GM23338 (cell line): ENCODE data around the gene MT1HL1. TPM values are rescaled to one million over a fixed set of nuclear protein-coding genes. Genes with fewer than 3 reads are reported as not detected.
"Not testable (repeated sequence)": the region's sequence is repeated elsewhere in the genome, so short reads cannot be mapped to it uniquely, and the experiment has no call there.

Experiments used
- ATAC-seq: fragments of 200-7000 bp; cut with Tn5 transposase; 3 replicates; pipeline ENCODE4 v1.9.1; 2020
- DNase-seq: peaks from one replicate; pipeline ENCODE4 v3.0.0-alpha.2; 2015; ENCODE audit warnings: low spot score
- H2AFZ ChIP-seq: fragments of 200-600 bp; sonication (generic); 2 replicates; pipeline ENCODE4 v1.8.0; 2016; ENCODE audit warnings: antibody characterized with exemption, mild to moderate bottlenecking, moderate library complexity
- H3F3A ChIP-seq: fragments of 200-600 bp; sonication (generic); replicated peaks from 2 replicates; pipeline ENCODE4 v1.8.0; 2017; ENCODE audit warnings: antibody characterized with exemption, mixed run types, low read depth
- H3K27ac ChIP-seq: fragments of 200-600 bp; sonication (generic); 2 replicates; pipeline ENCODE4 v1.6.1; 2016; ENCODE audit warnings: low read depth
- H3K27me3 ChIP-seq: fragments of 200-600 bp; sonication (generic); 2 replicates; pipeline ENCODE4 v1.8.0; 2016; ENCODE audit warnings: mild to moderate bottlenecking, mixed run types, moderate library complexity; ENCODE audit not compliant: insufficient read depth
- H3K36me3 ChIP-seq: fragments of 200-600 bp; sonication (generic); 2 replicates; pipeline ENCODE4 v1.8.0; 2016; ENCODE audit warnings: mild to moderate bottlenecking; ENCODE audit not compliant: insufficient read depth
- H3K4me1 ChIP-seq: fragments of 200-600 bp; sonication (generic); 2 replicates; pipeline ENCODE4 v1.8.0; 2016; ENCODE audit warnings: mild to moderate bottlenecking, moderate library complexity; ENCODE audit not compliant: insufficient read depth
- H3K4me2 ChIP-seq: fragments of 200-600 bp; sonication (generic); 2 replicates; pipeline ENCODE4 v1.7.1; 2017; ENCODE audit warnings: mixed run types
- H3K4me3 ChIP-seq: fragments of 200-600 bp; sonication (generic); 2 replicates; pipeline ENCODE4 v1.6.1; 2016; ENCODE audit warnings: mixed run types
- H3K79me2 ChIP-seq: fragments of 200-600 bp; sonication (generic); replicated peaks from 2 replicates; pipeline ENCODE4 v1.8.0; 2017; ENCODE audit warnings: mild to moderate bottlenecking; ENCODE audit not compliant: insufficient read depth
- H3K9me2 ChIP-seq: fragments of 200-600 bp; sonication (generic); 2 replicates; pipeline ENCODE4 v1.8.0; 2017; ENCODE audit not compliant: insufficient read depth
- H4K20me1 ChIP-seq: fragments of 200-600 bp; sonication (generic); replicated peaks from 2 replicates; pipeline ENCODE4 v1.8.0; 2017; ENCODE audit warnings: mild to moderate bottlenecking; ENCODE audit not compliant: insufficient read depth
- H3K27ac Mint-ChIP-seq: 2 replicates; pipeline ENCODE4 v1.8.0; 2020; ENCODE audit warnings: inconsistent platforms, mild to moderate bottlenecking, moderate library complexity, mixed read lengths
- H3K27me3 Mint-ChIP-seq: 3 replicates; pipeline ENCODE4 v1.8.0; 2022; ENCODE audit warnings: low read depth, mild to moderate bottlenecking, moderate library complexity, mixed read lengths, inconsistent platforms; ENCODE audit not compliant: insufficient read depth, poor library complexity
- H3K36me3 Mint-ChIP-seq: 3 replicates; pipeline ENCODE4 v1.8.0; 2021; ENCODE audit warnings: low read depth, mild to moderate bottlenecking, inconsistent platforms, moderate library complexity, mixed read lengths
- H3K4me1 Mint-ChIP-seq: 3 replicates; pipeline ENCODE4 v1.8.0; 2020; ENCODE audit warnings: mild to moderate bottlenecking, inconsistent platforms, mixed read lengths
- H3K4me3 Mint-ChIP-seq: 3 replicates; pipeline ENCODE4 v1.8.0; 2021; ENCODE audit warnings: moderate library complexity, mild to moderate bottlenecking, inconsistent platforms, mixed read lengths
- H3K9me3 Mint-ChIP-seq: 3 replicates; pipeline ENCODE4 v1.8.0; 2020; ENCODE audit warnings: moderate library complexity, mild to moderate bottlenecking, inconsistent platforms, mixed read lengths
- CTCF ChIP-seq, 2 experiments: fragments of 200-600 bp in 1 of 2; sonication (generic) in 1 of 2; conservative IDR thresholded peaks; 2 replicates each; pipeline versions ENCODE4 v1.5.1 to v1.6.1; 2016 to 2017; ENCODE audit warnings: antibody characterized with exemption in 2 of 2, low read depth in 2 of 2, mild to moderate bottlenecking in 2 of 2, moderate library complexity in 1 of 2
- ETS1 ChIP-seq: IDR thresholded peaks from 2 replicates; pipeline ENCODE4 v1.6.1; 2016; ENCODE audit warnings: antibody characterized with exemption
- JUNB ChIP-seq: IDR thresholded peaks from one replicate; pipeline ENCODE4 v1.6.1; 2016; ENCODE audit warnings: antibody characterized with exemption; ENCODE audit not compliant: unreplicated experiment
- POLR2AphosphoS5 ChIP-seq: IDR thresholded peaks from 2 replicates; pipeline ENCODE4 v1.6.1; 2016; ENCODE audit warnings: antibody characterized with exemption, low read depth
- ZNF462 ChIP-seq: fragments of 250-450 bp; sonication (Bioruptor Pico); IDR thresholded peaks from 2 replicates; pipeline ENCODE4 v1.5.0; 2020; ENCODE audit warnings: mild to moderate bottlenecking, moderate library complexity
- polyA plus RNA-seq: library from polyadenylated mRNA; unstranded; fragments of >200 nt; fragmentation: Nextera tagmentation; extraction: Ambion mirVana; gene quantifications from 2 replicates; pipeline ENCODE4 v1.2.1, GENCODE V29; 2016
- total RNA-seq: library from RNA; depleted of rRNA; stranded (reverse); fragments of >200 nt; shearing (Covaris generic); gene quantifications from 2 replicates; pipeline ENCODE4 v1.2.3, GENCODE V29; 2014

MT1HL1 gene
- total and polyA plus RNA-seq, 2 experiments from 2014 or later = not detected

GRCh38 chr1:236975461-236975860 is 28.8 kb downstream of the MT1HL1 start (continued):
- no peak for TF ChIP-seq ZNF462 (CRISPR knock-in tag)
- no peak for TF ChIP-seq ETS1
- TF ChIP-seq POLR2AphosphoS5 = no peak
- no peak for TF ChIP-seq JUNB

GRCh38 chr1:236974025-236974424 is 30.2 kb downstream of the MT1HL1 start:
- H3K27me3 ChIP-seq, H3K27ac Mint-ChIP-seq, H3F3A ChIP-seq, H3K9me3 Mint-ChIP-seq, H3K27me3 Mint-ChIP-seq, H3K4me3 ChIP-seq, H3K9me2 ChIP-seq, H3K27ac ChIP-seq, H3K4me1 ChIP-seq, H3K36me3 Mint-ChIP-seq, H3K79me2 ChIP-seq, H3K4me3 Mint-ChIP-seq, H3K4me1 Mint-ChIP-seq, H3K4me2 ChIP-seq, H2AFZ ChIP-seq, H4K20me1 ChIP-seq, H3K36me3 ChIP-seq: not testable (repeated sequence)
- peak; percentile 27 to 65 for TF ChIP-seq CTCF (conservative IDR thresholded peaks at IDR 0.05; ENCODE audit: low read depth in 2 of 2)
- DNase-seq (peak; percentile 48), ATAC-seq (peak; percentile 75)
